GM18873 (cell line): ENCODE measurements around the gene DXO.
"Not testable (repeated sequence)": the region's sequence is repeated elsewhere in the genome, so short reads cannot be mapped to it uniquely, and the experiment has no call there.

Experiments
- ATAC-seq: cut with Tn5 transposase; IDR thresholded peaks from one replicate; pipeline ENCODE4 v1.9.1; 2021; ENCODE audit warnings: mild to moderate bottlenecking, moderate library complexity, moderate number of reproducible peaks; ENCODE audit not compliant: unreplicated experiment, low FRiP score

The DXO gene

DNA sequence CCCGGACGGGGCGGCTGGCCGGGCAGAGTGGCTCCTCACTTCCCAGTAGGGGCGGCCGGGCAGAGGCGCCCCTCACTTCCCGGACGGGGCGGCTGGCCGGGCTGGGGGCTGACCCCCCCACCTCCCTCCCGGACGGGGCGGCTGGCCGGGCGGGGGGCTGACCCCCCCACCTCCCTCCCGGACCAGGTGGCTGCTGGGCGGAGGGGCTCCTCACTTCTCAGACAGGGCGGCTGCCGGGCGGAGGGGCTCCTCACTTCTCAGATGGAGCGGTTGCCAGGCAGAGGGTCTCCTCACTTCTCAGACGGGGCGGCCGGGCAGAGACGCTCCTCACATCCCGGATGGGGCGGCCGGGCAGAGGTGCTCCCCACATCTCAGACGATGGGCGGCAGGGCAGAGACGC is 39.8 kb downstream of the DXO start:
- ATAC-seq: not testable (repeated sequence)

DNA sequence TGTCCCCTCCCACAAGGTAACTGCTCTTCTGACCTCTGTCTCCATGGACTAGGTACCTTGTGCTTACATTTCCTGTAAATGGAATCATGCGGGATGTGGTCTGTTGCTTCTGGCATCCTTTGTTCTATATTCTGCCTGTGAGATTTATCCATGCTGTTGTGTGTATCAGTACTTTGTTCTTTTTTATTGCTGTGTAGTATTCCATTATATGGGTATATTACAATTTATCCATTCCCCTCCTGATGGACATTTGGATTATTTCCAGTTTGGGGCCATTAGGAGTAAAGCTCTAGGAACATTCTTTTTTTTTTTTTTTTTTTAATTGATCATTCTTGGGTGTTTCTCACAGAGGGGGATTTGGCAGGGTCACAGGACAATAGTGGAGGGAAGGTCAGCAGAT is 41.0 kb downstream of the DXO start:
- ATAC-seq: no peak

DNA sequence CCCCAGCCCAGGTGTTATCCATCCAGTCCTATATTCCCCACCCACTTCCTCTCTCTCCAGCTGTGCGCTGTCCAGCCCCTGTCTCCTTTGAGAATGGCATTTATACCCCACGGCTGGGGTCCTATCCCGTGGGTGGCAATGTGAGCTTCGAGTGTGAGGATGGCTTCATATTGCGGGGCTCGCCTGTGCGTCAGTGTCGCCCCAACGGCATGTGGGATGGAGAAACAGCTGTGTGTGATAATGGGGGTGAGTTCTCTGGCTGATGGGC is 43.3 kb downstream of the DXO start:
- no peak for ATAC-seq

DNA sequence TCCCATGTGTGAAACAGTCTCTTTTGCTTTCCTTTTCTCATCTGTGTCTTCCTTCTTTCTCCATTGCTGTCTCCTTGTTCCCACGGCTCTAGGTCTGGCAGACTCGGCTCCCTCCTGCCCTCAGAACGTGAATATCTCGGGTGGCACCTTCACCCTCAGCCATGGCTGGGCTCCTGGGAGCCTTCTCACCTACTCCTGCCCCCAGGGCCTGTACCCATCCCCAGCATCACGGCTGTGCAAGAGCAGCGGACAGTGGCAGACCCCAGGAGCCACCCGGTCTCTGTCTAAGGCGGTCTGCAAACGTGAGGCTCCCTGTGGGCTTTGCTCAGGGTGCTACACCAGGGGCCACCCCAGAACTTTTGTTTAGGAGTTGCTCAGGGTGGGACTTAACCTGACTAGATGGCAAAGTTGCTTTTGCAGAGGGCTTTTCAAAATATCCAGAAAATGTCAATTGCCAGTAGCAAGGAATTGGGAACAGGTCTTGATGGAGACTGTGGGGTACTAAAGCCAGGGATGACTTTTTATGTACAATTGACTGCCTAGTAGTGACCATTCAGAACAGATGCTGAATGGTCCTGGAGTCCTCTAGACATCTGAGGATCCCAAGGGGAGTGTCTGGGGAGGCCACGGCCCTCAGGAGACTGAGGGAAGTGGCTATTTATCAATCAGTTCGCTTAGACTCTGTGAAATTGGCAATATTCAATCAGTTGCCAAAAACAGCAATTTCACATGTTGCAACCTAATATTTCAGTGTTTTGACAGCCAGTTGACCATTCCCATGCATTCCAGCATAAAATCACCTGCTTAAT is 43.9 kb downstream of the DXO start:
- no peak for ATAC-seq

DNA sequence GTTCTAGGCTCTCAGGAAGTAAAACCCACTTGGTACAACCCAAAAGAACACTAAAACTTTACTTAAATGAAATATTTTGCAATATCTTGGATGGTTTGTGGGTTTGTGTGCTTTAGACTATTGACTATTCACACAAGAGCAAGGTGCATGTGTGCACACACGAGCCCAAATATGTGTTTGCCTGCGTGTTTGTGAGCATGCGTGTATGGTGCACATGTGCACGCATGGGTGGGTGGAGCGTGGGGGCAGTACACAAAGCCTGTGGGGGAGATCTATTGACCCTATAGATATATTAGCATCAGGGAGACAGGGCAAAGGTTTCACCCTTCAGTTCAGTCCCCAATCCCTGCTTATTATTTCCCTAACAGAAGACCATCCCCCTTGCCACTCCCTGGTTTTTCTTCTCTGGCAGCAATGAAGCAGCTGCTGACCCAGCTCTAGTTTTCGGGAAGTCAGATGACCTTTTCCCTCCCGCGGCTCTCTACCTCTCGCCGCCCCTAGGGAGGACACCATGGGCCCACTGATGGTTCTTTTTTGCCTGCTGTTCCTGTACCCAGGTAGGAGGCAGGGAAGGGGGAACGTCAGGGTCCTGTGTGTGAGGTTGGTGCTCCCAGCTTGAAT is 44.6 kb downstream of the DXO start, which contains the start of gene C2:
C2 (plus strand) TSS at position 476 of the 621 bp plus-strand sequence; CDS start at position 512, 36 bp downstream.
- no peak for ATAC-seq

DNA sequence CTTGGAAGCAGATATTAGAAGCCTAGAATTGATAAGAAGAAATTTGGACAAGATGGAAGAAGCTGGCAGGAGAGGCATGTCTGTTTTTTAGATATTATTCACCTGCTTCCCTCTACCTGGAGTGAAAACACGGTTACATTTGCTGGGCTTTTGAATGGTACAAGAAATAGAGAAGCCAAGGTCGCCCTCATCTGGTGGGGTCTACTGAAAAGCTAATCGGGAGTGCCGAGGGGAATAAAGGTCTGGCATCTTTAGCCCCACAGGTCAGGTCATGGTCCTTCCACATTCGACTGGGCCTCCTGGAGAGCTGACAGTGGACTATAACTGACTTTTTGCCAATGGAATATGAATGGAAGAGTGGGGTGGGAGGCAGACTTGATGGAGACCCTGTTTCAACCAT is 49.0 kb downstream of the DXO start:
- no peak for ATAC-seq

DNA sequence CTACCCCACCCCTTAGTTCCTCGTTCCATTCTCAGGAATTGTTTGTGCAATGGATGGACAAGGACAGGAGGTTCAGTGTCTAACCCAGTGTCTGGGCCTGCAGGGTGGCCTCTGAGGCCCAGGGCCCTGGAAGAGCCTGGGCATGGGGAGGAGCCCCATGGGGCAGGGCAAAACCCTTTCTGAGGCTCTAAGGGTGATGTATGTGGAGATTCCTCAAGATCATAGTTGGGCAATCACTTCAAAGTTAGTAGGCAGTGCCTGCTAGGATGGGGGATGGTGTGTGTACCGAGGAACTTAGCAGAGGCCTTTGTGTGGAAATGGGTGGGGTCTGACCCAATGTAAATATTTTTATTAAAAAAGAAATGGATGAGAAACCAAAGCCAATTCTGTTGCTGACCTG is 51.1 kb downstream of the DXO start:
- ATAC-seq: no peak
